K562 (cell line): Measurements from ENCODE around the gene MLX. TPM values are rescaled to one million over a fixed set of nuclear protein-coding genes. Genes with fewer than 3 reads are reported as not detected.

ENCODE experiments used
- ERF ChIP-seq: fragments of 450-650 bp; formaldehyde crosslinking; IDR thresholded peaks from 2 replicates; pipeline ENCODE4 v1.4.0; 2020; ENCODE audit warnings: mild to moderate bottlenecking, mixed read lengths
- ESRRB ChIP-seq: fragments of 250-450 bp; sonication (Bioruptor Pico); IDR thresholded peaks from 2 replicates; pipeline ENCODE4 v1.5.0; 2020; ENCODE audit warnings: mild to moderate bottlenecking, moderate library complexity, borderline replicate concordance
- ETV1 ChIP-seq: fragments of 450-650 bp; conservative IDR thresholded peaks from 2 replicates; pipeline ENCODE4 v1.6.1; 2016; ENCODE audit warnings: missing genetic modification characterization, control low read depth, low read depth, missing compliant biosample characterization
- EWSR1 ChIP-seq: fragments of 450-650 bp; IDR thresholded peaks from 2 replicates; pipeline ENCODE4 v1.6.1; 2018; ENCODE audit warnings: borderline replicate concordance, mild to moderate bottlenecking, low read depth, moderate library complexity; ENCODE audit not compliant: partially characterized antibody
- FOSL1 ChIP-seq: fragments of 200-800 bp; sonication (Bioruptor generic); conservative IDR thresholded peaks from 2 replicates; pipeline ENCODE4 v1.6.1; 2016; ENCODE audit warnings: missing genetic modification characterization, missing compliant biosample characterization
- FOXM1 ChIP-seq, 2 experiments: fragments of 450-650 bp in 1 of 2; sonication (generic) in 1 of 2; formaldehyde crosslinking in 1 of 2; IDR thresholded peaks; 2 replicates each; pipeline versions ENCODE4 v1.6.1 to v1.9.0; 2017 to 2022; ENCODE audit warnings: low read depth in 2 of 2, mild to moderate bottlenecking in 2 of 2, missing genetic modification reagents in 1 of 2, moderate library complexity in 1 of 2
- HEY1 ChIP-seq: fragments of 250-450 bp; sonication (Bioruptor Pico); IDR thresholded peaks from 2 replicates; pipeline ENCODE4 v1.5.0; 2020; ENCODE audit warnings: mild to moderate bottlenecking, moderate library complexity, borderline replicate concordance
- MAZ ChIP-seq, 2 experiments: fragments of 450-650 bp in 1 of 2; sonication (generic) in 1 of 2; formaldehyde crosslinking; IDR thresholded peaks in 1 of 2; conservative IDR thresholded peaks in 1 of 2; 2 replicates each; pipeline versions ENCODE4 v1.4.0 to v1.5.0; 2020; ENCODE audit warnings: mild to moderate bottlenecking in 1 of 2, missing genetic modification reagents in 1 of 2
- NONO ChIP-seq, 2 experiments: fragments of 200-400 bp in 1 of 2; fragments of 450-650 bp in 1 of 2; formaldehyde crosslinking in 1 of 2; IDR thresholded peaks; 2 replicates each; pipeline ENCODE4 v1.6.1; 2017; ENCODE audit warnings: low read depth in 2 of 2, mild to moderate bottlenecking in 2 of 2, moderate library complexity in 2 of 2, low read length in 1 of 2
- SMARCB1 ChIP-seq: IDR thresholded peaks from 2 replicates; pipeline ENCODE4 v1.6.1; 2011; ENCODE audit warnings: improper control_type of control experiment, low read depth; ENCODE audit not compliant: insufficient read length
- SRSF1 ChIP-seq: fragments of 200-400 bp; formaldehyde crosslinking; IDR thresholded peaks from 2 replicates; pipeline ENCODE4 v1.6.1; 2017; ENCODE audit warnings: mild to moderate bottlenecking, low read depth, low read length, moderate library complexity
- TRIM24 ChIP-seq, 2 experiments: fragments of 450-650 bp; IDR thresholded peaks; 2 replicates each; pipeline ENCODE4 v1.6.1; 2016
- ZEB2 ChIP-seq: fragments of 450-650 bp; IDR thresholded peaks from 2 replicates; pipeline ENCODE4 v1.6.1; 2016
- ZNF174 ChIP-seq: fragments of 250-450 bp; sonication (Bioruptor Pico); IDR thresholded peaks from 2 replicates; pipeline ENCODE4 v1.4.0; 2020; ENCODE audit warnings: mild to moderate bottlenecking
- ZNF3 ChIP-seq: fragments of 250-450 bp; sonication (Bioruptor Pico); IDR thresholded peaks from 2 replicates; pipeline ENCODE4 v1.5.0; 2021; ENCODE audit warnings: mild to moderate bottlenecking, moderate library complexity
- ZNF561 ChIP-seq: fragments of 450-650 bp; formaldehyde crosslinking; conservative IDR thresholded peaks from 2 replicates; pipeline ENCODE4 v1.4.0; 2020; ENCODE audit warnings: mild to moderate bottlenecking, moderate library complexity
- polyA plus RNA-seq, 8 experiments: library from polyadenylated mRNA; depleted of rRNA in 4 of 8; stranded (reverse) in 5 of 8; unstranded in 3 of 8; fragments of >200 nt; fragmentation: Nextera tagmentation in 2 of 8; fragmentation: Illumina TruSeq in 1 of 8; extraction: Ambion mirVana in 2 of 8; extraction: Trizol in 1 of 8; gene quantifications; 2 replicates each; pipeline versions ENCODE4 v1.2.1 to v1.2.3, GENCODE V29; 2011 to 2014; ENCODE audit warnings: inconsistent platforms in 1 of 8, missing spikeins in 1 of 8
- total RNA-seq, 7 experiments: library from RNA; depleted of rRNA in 6 of 7; stranded (reverse); fragments of >200 nt in 6 of 7; fragmentation: Illumina TruSeq in 2 of 7; extraction: Trizol in 2 of 7; gene quantifications; 2 replicates each; pipeline versions ENCODE4 v1.2.1 to v1.2.3, GENCODE V29; 2011 to 2021; ENCODE audit warnings: low replicate concordance in 1 of 7
- TF ChIP-seq, protein P1 (sequence below): sonication (generic); formaldehyde crosslinking; IDR thresholded peaks from 2 replicates; pipeline ENCODE4 v1.8.1; 2022; ENCODE audit warnings: missing genetic modification reagents
- TF ChIP-seq, protein P2 (sequence below): fragments of 250-450 bp; sonication (Bioruptor Pico); IDR thresholded peaks from 2 replicates; pipeline ENCODE4 v1.4.0; 2020

MLX gene
- total and polyA plus RNA-seq, 9 of the 15 experiments (the other 6 are each of a cell fraction or from before 2014, with no cell fraction given) = 42.9 to 100 (median 58.9) TPM

DNA sequence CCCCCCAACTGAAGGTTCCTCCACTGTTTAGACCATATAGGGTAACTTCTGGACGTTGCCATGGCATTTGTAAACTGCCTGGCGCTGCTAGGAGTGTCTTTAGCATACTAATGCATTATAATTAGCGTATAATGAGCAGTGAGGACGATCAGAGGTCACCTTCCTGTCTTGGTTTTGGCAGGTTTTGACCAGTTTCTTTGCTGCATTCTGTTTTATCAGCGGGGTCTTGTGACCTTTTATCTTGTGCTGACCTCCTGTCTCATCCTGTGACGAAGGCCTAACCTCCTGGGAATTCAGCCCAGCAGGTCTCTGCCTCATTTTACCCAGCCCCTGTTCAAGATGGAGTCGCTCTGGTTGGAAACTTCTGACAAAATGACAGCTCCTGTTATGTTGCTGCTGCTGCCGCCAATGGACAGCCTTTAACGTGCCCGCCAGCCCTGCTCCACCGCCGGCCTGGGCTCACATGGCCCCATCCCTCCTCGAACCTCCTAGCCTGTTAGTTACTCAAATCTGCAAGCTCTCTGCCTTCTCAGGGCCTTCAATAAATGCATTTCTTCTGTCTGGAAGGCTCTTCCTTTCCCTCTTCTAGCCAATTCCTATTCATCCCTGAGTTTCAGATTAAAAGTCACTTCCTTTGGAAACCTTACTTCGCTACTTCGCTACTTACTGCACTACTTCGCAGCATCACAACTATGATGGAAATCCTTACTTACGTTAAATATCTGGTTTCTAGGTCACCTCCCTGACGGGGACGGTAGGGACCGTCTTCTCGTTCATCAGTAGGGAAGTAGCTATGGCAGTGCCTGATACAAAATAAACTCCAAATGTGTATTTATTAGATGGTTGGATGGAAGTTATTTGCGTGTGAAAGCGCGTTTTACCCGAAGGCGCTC is 31.5 kb upstream of the MLX start (continued):
- TF ChIP-seq SRSF1 (no peak), NONO (IDR thresholded peaks at IDR 0.05; ENCODE audit: low read depth in 2 of 2, low read length in 1 of 2) (no peak), ZNF3 (CRISPR knock-in tag) (0 out of 2 replicates have a peak, but pooled peaks have one; percentile 47), ZNF174 (CRISPR knock-in tag) (peak; percentile 81; the same call in 1 of the 2 replicates), ERF (CRISPR knock-in tag) (peak; percentile 96), ETV1 (tag) (peak; percentile 75), MAZ (CRISPR knock-in tag; conservative IDR thresholded peaks at IDR 0.05 in 1 of 2, IDR thresholded peaks at IDR 0.05 in 1 of 2) (peak in 1 of 2 experiments; percentile 80; a peak in 2 of 4 replicates), FOSL1 (tag) (no peak; the same call in none of the 2 replicates), EWSR1 (no peak), FOXM1 (IDR thresholded peaks at IDR 0.05; ENCODE audit: low read depth) (no peak), FOXM1 (CRISPR knock-in tag; IDR thresholded peaks at IDR 0.05; ENCODE audit: low read depth) (no peak), ESRRB (no peak), HEY1 (CRISPR knock-in tag) (no peak), ZNF561 (CRISPR knock-in tag) (peak; percentile 41; the same call in 1 of the 2 replicates), TRIM24 (IDR thresholded peaks at IDR 0.05) (no peak), SMARCB1 (no peak), ZEB2 (no peak)
- TF ChIP-seq, protein P1, sequence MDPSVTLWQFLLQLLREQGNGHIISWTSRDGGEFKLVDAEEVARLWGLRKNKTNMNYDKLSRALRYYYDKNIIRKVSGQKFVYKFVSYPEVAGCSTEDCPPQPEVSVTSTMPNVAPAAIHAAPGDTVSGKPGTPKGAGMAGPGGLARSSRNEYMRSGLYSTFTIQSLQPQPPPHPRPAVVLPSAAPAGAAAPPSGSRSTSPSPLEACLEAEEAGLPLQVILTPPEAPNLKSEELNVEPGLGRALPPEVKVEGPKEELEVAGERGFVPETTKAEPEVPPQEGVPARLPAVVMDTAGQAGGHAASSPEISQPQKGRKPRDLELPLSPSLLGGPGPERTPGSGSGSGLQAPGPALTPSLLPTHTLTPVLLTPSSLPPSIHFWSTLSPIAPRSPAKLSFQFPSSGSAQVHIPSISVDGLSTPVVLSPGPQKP (CRISPR knock-in tag) = no peak
- TF ChIP-seq, protein P2, sequence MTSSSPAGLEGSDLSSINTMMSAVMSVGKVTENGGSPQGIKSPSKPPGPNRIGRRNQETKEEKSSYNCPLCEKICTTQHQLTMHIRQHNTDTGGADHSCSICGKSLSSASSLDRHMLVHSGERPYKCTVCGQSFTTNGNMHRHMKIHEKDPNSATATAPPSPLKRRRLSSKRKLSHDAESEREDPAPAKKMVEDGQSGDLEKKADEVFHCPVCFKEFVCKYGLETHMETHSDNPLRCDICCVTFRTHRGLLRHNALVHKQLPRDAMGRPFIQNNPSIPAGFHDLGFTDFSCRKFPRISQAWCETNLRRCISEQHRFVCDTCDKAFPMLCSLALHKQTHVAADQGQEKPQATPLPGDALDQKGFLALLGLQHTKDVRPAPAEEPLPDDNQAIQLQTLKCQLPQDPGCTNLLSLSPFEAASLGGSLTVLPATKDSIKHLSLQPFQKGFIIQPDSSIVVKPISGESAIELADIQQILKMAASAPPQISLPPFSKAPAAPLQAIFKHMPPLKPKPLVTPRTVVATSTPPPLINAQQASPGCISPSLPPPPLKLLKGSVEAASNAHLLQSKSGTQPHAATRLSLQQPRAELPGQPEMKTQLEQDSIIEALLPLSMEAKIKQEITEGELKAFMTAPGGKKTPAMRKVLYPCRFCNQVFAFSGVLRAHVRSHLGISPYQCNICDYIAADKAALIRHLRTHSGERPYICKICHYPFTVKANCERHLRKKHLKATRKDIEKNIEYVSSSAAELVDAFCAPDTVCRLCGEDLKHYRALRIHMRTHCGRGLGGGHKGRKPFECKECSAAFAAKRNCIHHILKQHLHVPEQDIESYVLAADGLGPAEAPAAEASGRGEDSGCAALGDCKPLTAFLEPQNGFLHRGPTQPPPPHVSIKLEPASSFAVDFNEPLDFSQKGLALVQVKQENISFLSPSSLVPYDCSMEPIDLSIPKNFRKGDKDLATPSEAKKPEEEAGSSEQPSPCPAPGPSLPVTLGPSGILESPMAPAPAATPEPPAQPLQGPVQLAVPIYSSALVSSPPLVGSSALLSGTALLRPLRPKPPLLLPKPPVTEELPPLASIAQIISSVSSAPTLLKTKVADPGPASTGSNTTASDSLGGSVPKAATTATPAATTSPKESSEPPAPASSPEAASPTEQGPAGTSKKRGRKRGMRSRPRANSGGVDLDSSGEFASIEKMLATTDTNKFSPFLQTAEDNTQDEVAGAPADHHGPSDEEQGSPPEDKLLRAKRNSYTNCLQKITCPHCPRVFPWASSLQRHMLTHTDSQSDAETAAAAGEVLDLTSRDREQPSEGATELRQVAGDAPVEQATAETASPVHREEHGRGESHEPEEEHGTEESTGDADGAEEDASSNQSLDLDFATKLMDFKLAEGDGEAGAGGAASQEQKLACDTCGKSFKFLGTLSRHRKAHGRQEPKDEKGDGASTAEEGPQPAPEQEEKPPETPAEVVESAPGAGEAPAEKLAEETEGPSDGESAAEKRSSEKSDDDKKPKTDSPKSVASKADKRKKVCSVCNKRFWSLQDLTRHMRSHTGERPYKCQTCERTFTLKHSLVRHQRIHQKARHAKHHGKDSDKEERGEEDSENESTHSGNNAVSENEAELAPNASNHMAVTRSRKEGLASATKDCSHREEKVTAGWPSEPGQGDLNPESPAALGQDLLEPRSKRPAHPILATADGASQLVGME (CRISPR knock-in tag) = peak; percentile 97
